Measurements from ENCODE around the gene ASB7.

Gene ASB7

GRCh38 chr15:100601163-100601562, 1.2 kb upstream of the ASB7 start:
- Histone ChIP-seq H3K4me1 (ENCODE audit: control insufficient read depth, low read depth, low read length) (no peaks in the 10 kb centered on the region), H3K9ac (ENCODE audit: low read length) (peak overlapping the region; percentile 69), H3K27ac (ENCODE audit: low read length) (no peak overlapping the region), H3K9me3 (ENCODE audit: control insufficient read depth, low read depth, low read length) (no peaks in the 10 kb centered on the region), H3K27me3 (ENCODE audit: control insufficient read depth, insufficient read depth, low read length) (no peaks in the 10 kb centered on the region), H3K4me3 (ENCODE audit: low read length) (peak overlapping the region; percentile 94), H3K36me3 (ENCODE audit: control insufficient read depth, low read depth, low read length) (peaks cover 10% of the 10 kb centered on the region)

- no peaks in the 10 kb centered on the region for H3K4me1 ChIP-seq (ENCODE audit: control insufficient read depth, low read depth, low read length)
- H3K9ac ChIP-seq (ENCODE audit: low read length): peak overlapping the region; percentile 69
- peaks cover 12% of the 10 kb centered on the region for H3K36me3 ChIP-seq (ENCODE audit: control insufficient read depth, low read depth, low read length)
- H3K27me3 ChIP-seq (ENCODE audit: control insufficient read depth, insufficient read depth, low read length): no peaks in the 10 kb centered on the region
- no peaks in the 10 kb centered on the region for H3K9me3 ChIP-seq (ENCODE audit: control insufficient read depth, low read depth, low read length)
- H3K27ac ChIP-seq (ENCODE audit: low read length): no peak overlapping the region
- peak overlapping the region; percentile 94 for H3K4me3 ChIP-seq (ENCODE audit: low read length)
These were observed 749 bp upstream of the ASB7 start for GRCh38 chr15:100601617-100602063.

- Histone ChIP-seq H3K36me3 (ENCODE audit: control insufficient read depth, low read depth, low read length) (peaks cover 12% of the 10 kb centered on the region), H3K9me3 (ENCODE audit: control insufficient read depth, low read depth, low read length) (no peaks in the 10 kb centered on the region), H3K4me1 (ENCODE audit: control insufficient read depth, low read depth, low read length) (no peaks in the 10 kb centered on the region), H3K27me3 (ENCODE audit: control insufficient read depth, insufficient read depth, low read length) (no peaks in the 10 kb centered on the region), H3K9ac (ENCODE audit: low read length) (peak overlapping the region; percentile 67), H3K27ac (ENCODE audit: low read length) (peak overlapping the region; percentile 59), H3K4me3 (ENCODE audit: low read length) (peak overlapping the region; percentile 94)
These were observed 519 bp downstream of the ASB7 start for GRCh38 chr15:100602823-100603393.

- no peaks in the 10 kb centered on the region for H3K27me3 ChIP-seq (ENCODE audit: control insufficient read depth, insufficient read depth, low read length)
- peaks cover 23% of the 10 kb centered on the region for H3K36me3 ChIP-seq (ENCODE audit: control insufficient read depth, low read depth, low read length)
- H3K9me3 ChIP-seq (ENCODE audit: control insufficient read depth, low read depth, low read length): no peaks in the 10 kb centered on the region
- no peak overlapping the region for H3K27ac ChIP-seq (ENCODE audit: low read length)
- no peak overlapping the region for H3K4me3 ChIP-seq (ENCODE audit: low read length)
- H3K4me1 ChIP-seq (ENCODE audit: control insufficient read depth, low read depth, low read length): no peaks in the 10 kb centered on the region
- no peak overlapping the region for H3K9ac ChIP-seq (ENCODE audit: low read length)
These were observed 10.2 kb downstream of the ASB7 start for GRCh38 chr15:100612539-100612938.

- Histone ChIP-seq H3K9me3 (ENCODE audit: control insufficient read depth, low read depth, low read length) (no peaks in the 10 kb centered on the region), H3K27me3 (ENCODE audit: control insufficient read depth, insufficient read depth, low read length) (no peaks in the 10 kb centered on the region), H3K36me3 (ENCODE audit: control insufficient read depth, low read depth, low read length) (peaks cover 23% of the 10 kb centered on the region), H3K27ac (ENCODE audit: low read length) (no peak overlapping the region), H3K4me1 (ENCODE audit: control insufficient read depth, low read depth, low read length) (no peaks in the 10 kb centered on the region), H3K4me3 (ENCODE audit: low read length) (no peak overlapping the region), H3K9ac (ENCODE audit: low read length) (no peak overlapping the region)
These were observed 10.8 kb downstream of the ASB7 start for GRCh38 chr15:100613208-100613607.

- Histone ChIP-seq H3K4me1 (ENCODE audit: control insufficient read depth, low read depth, low read length) (no peaks in the 10 kb centered on the region), H3K27me3 (ENCODE audit: control insufficient read depth, insufficient read depth, low read length) (no peaks in the 10 kb centered on the region), H3K4me3 (ENCODE audit: low read length) (no peak overlapping the region), H3K36me3 (ENCODE audit: control insufficient read depth, low read depth, low read length) (peaks cover 23% of the 10 kb centered on the region), H3K27ac (ENCODE audit: low read length) (no peak overlapping the region), H3K9ac (ENCODE audit: low read length) (no peak overlapping the region), H3K9me3 (ENCODE audit: control insufficient read depth, low read depth, low read length) (no peaks in the 10 kb centered on the region)
These were observed 11.9 kb downstream of the ASB7 start for GRCh38 chr15:100614336-100614735.

- no peak overlapping the region for H3K27ac ChIP-seq (ENCODE audit: low read length)
- H3K36me3 ChIP-seq (ENCODE audit: control insufficient read depth, low read depth, low read length): peaks cover 17% of the 10 kb centered on the region
- no peak overlapping the region for H3K9ac ChIP-seq (ENCODE audit: low read length)
- no peaks in the 10 kb centered on the region for H3K9me3 ChIP-seq (ENCODE audit: control insufficient read depth, low read depth, low read length)
- H3K4me1 ChIP-seq (ENCODE audit: control insufficient read depth, low read depth, low read length): no peaks in the 10 kb centered on the region
- H3K27me3 ChIP-seq (ENCODE audit: control insufficient read depth, insufficient read depth, low read length): no peaks in the 10 kb centered on the region
- no peak overlapping the region for H3K4me3 ChIP-seq (ENCODE audit: low read length)
These were observed 12.5 kb downstream of the ASB7 start for GRCh38 chr15:100614918-100615317.

- H3K4me3 ChIP-seq (ENCODE audit: low read length): no peak overlapping the region
- H3K9me3 ChIP-seq (ENCODE audit: control insufficient read depth, low read depth, low read length): no peaks in the 10 kb centered on the region
- no peaks in the 10 kb centered on the region for H3K4me1 ChIP-seq (ENCODE audit: control insufficient read depth, low read depth, low read length)
- no peak overlapping the region for H3K9ac ChIP-seq (ENCODE audit: low read length)
- no peak overlapping the region for H3K27ac ChIP-seq (ENCODE audit: low read length)
- H3K27me3 ChIP-seq (ENCODE audit: control insufficient read depth, insufficient read depth, low read length): no peaks in the 10 kb centered on the region
- peaks cover 17% of the 10 kb centered on the region for H3K36me3 ChIP-seq (ENCODE audit: control insufficient read depth, low read depth, low read length)
These were observed 13.4 kb downstream of the ASB7 start for GRCh38 chr15:100615801-100616200.

GRCh38 chr15:100616700-100617099, 14.3 kb downstream of the ASB7 start:
- H3K27ac ChIP-seq (ENCODE audit: low read length): no peak overlapping the region
- no peaks in the 10 kb centered on the region for H3K9me3 ChIP-seq (ENCODE audit: control insufficient read depth, low read depth, low read length)
- H3K4me1 ChIP-seq (ENCODE audit: control insufficient read depth, low read depth, low read length): no peaks in the 10 kb centered on the region
- H3K9ac ChIP-seq (ENCODE audit: low read length): no peak overlapping the region
- no peak overlapping the region for H3K4me3 ChIP-seq (ENCODE audit: low read length)
- peaks cover 17% of the 10 kb centered on the region for H3K36me3 ChIP-seq (ENCODE audit: control insufficient read depth, low read depth, low read length)
- H3K27me3 ChIP-seq (ENCODE audit: control insufficient read depth, insufficient read depth, low read length): no peaks in the 10 kb centered on the region

- H3K9ac ChIP-seq (ENCODE audit: low read length): no peak overlapping the region
These were observed 20.9 kb downstream of the ASB7 start for GRCh38 chr15:100623301-100623700.

GRCh38 chr15:100627789-100628395, 25.5 kb downstream of the ASB7 start:
- Histone ChIP-seq H3K27me3 (ENCODE audit: control insufficient read depth, insufficient read depth, low read length) (no peaks in the 10 kb centered on the region), H3K4me1 (ENCODE audit: control insufficient read depth, low read depth, low read length) (no peaks in the 10 kb centered on the region), H3K36me3 (ENCODE audit: control insufficient read depth, low read depth, low read length) (peaks cover 11% of the 10 kb centered on the region), H3K9ac (ENCODE audit: low read length) (no peak overlapping the region), H3K27ac (ENCODE audit: low read length) (no peak overlapping the region), H3K9me3 (ENCODE audit: control insufficient read depth, low read depth, low read length) (no peaks in the 10 kb centered on the region), H3K4me3 (ENCODE audit: low read length) (no peak overlapping the region)

More at GRCh38 chr15:100623301-100623700, 20.9 kb downstream of the ASB7 start:
- Histone ChIP-seq H3K4me3 (ENCODE audit: low read length) (no peak overlapping the region), H3K36me3 (ENCODE audit: control insufficient read depth, low read depth, low read length) (no peaks in the 10 kb centered on the region), H3K27ac (ENCODE audit: low read length) (no peak overlapping the region), H3K27me3 (ENCODE audit: control insufficient read depth, insufficient read depth, low read length) (no peaks in the 10 kb centered on the region), H3K4me1 (ENCODE audit: control insufficient read depth, low read depth, low read length) (no peaks in the 10 kb centered on the region), H3K9me3 (ENCODE audit: control insufficient read depth, low read depth, low read length) (no peaks in the 10 kb centered on the region)

GRCh38 chr15:100628746-100629145, 26.4 kb downstream of the ASB7 start:
- Histone ChIP-seq H3K4me1 (ENCODE audit: control insufficient read depth, low read depth, low read length) (peaks cover 2% of the 10 kb centered on the region), H3K9ac (ENCODE audit: low read length) (no peak overlapping the region), H3K36me3 (ENCODE audit: control insufficient read depth, low read depth, low read length) (peaks cover 11% of the 10 kb centered on the region), H3K27ac (ENCODE audit: low read length) (no peak overlapping the region), H3K27me3 (ENCODE audit: control insufficient read depth, insufficient read depth, low read length) (no peaks in the 10 kb centered on the region), H3K4me3 (ENCODE audit: low read length) (no peak overlapping the region), H3K9me3 (ENCODE audit: control insufficient read depth, low read depth, low read length) (no peaks in the 10 kb centered on the region)

Data from iPS-18a (cell line).